B cell (primary cell): Measurements from ENCODE around the gene TMEM271. TPM values are rescaled to one million over a fixed set of nuclear protein-coding genes. Genes with fewer than 3 reads are reported as not detected.

Experiments
- ATAC-seq: fragments of 200-7000 bp; cut with Tn5 transposase; one replicate; pipeline ENCODE4 v1.10.0; 2021; ENCODE audit warnings: low read depth, mild to moderate bottlenecking, moderate number of reproducible peaks, moderate library complexity
- CTCF ChIA-PET: fragments of 350-600 bp; sonication (Branson Sonifier 250); formaldehyde crosslinking; loops from one replicate; lab custom pipeline; 2021; ENCODE audit warnings: antibody characterized with exemption, inconsistent platforms; lab: Charles Lee
- POLR2A ChIA-PET: fragments of 350-600 bp; sonication (Branson Sonifier 250); formaldehyde crosslinking; loops from one replicate; lab custom pipeline; 2021; ENCODE audit warnings: antibody characterized with exemption; lab: Charles Lee
- DNase-seq: peaks from one replicate; pipeline ENCODE4 v3.0.0; 2013
- H2AFZ ChIP-seq: 2 replicates; pipeline ENCODE4 v1.6.1; 2012; ENCODE audit warnings: mild to moderate bottlenecking, low read depth, low read length; ENCODE audit not compliant: insufficient read depth, poor library complexity, severe bottlenecking
- H3K27ac ChIP-seq, 2 donors: 1 replicate in 1 of 2; 2 replicates in 1 of 2; pipeline ENCODE4 v1.5.1; 2012 to 2013; ENCODE audit warnings: low read length in 2 of 2, mild to moderate bottlenecking in 2 of 2, moderate library complexity in 1 of 2
- H3K27me3 ChIP-seq, 4 experiments: fragments of 200-600 bp in 1 of 4; sonication (generic) in 1 of 4; replicated peaks in 1 of 4; 1 replicate in 2 of 4; 2 replicates in 2 of 4; pipeline versions ENCODE4 v1.6.1 to v1.7.0; 2013 to 2016; ENCODE audit warnings: low read length in 3 of 4, mild to moderate bottlenecking in 2 of 4, mixed read lengths in 1 of 4, moderate library complexity in 1 of 4; ENCODE audit not compliant: insufficient read depth in 4 of 4, control insufficient read depth in 3 of 4; ENCODE audit errors: control extremely low read depth in 1 of 4
- H3K36me3 ChIP-seq, 2 experiments: replicated peaks in 1 of 2; 1 replicate in 1 of 2; 2 replicates in 1 of 2; pipeline versions ENCODE4 v1.6.1 to v1.7.1; 2013; ENCODE audit warnings: low read length in 1 of 2; ENCODE audit not compliant: insufficient read depth in 2 of 2, control insufficient read depth in 1 of 2; ENCODE audit errors: control extremely low read depth in 1 of 2, extremely low read depth in 1 of 2
- H3K4me1 ChIP-seq, 2 donors: fragments of 200-600 bp in 1 of 2; sonication (generic) in 1 of 2; 1 replicate in 1 of 2; 2 replicates in 1 of 2; pipeline versions ENCODE4 v1.5.1 to v1.6.1; 2013 to 2017; ENCODE audit warnings: low read length in 2 of 2; ENCODE audit not compliant: control insufficient read depth in 2 of 2, insufficient read depth in 2 of 2
- H3K4me2 ChIP-seq: replicated peaks from 2 replicates; pipeline ENCODE3; 2012; ENCODE audit warnings: mild to moderate bottlenecking, low read depth, low read length; ENCODE audit not compliant: poor library complexity, severe bottlenecking
- H3K4me3 ChIP-seq, 5 experiments: fragments of 200-600 bp in 1 of 5; sonication (generic) in 1 of 5; 1 replicate in 3 of 5; 2 replicates in 2 of 5; pipeline versions ENCODE4 v1.5.1 to v1.7.0; 2011 to 2016; ENCODE audit warnings: low read length in 4 of 5, mild to moderate bottlenecking in 4 of 5, low read depth in 2 of 5, control low read depth in 1 of 5, moderate library complexity in 1 of 5; ENCODE audit not compliant: insufficient read depth in 1 of 5; ENCODE audit errors: control extremely low read depth in 1 of 5, extremely low read depth in 1 of 5
- H3K79me2 ChIP-seq: fragments of 200-600 bp; sonication (generic); one replicate; pipeline ENCODE4 v1.6.0; 2016; ENCODE audit warnings: low read length; ENCODE audit not compliant: control insufficient read depth, insufficient read depth
- H3K9ac ChIP-seq: fragments of 200-600 bp; sonication (generic); 2 replicates; pipeline ENCODE4 v1.6.1; 2017; ENCODE audit warnings: mild to moderate bottlenecking, low read length, moderate library complexity
- H3K9me3 ChIP-seq, 3 donors: one replicate each; pipeline versions ENCODE4 v1.6.1 to v1.7.1; 2013; ENCODE audit warnings: low read length in 2 of 3; ENCODE audit not compliant: control insufficient read depth in 2 of 3, insufficient read depth in 1 of 3; ENCODE audit errors: control extremely low read depth in 1 of 3
- H4K20me1 ChIP-seq: 2 replicates; pipeline ENCODE4 v1.6.0; 2012; ENCODE audit warnings: mild to moderate bottlenecking, low read length; ENCODE audit not compliant: insufficient read depth, control insufficient read depth, poor library complexity, severe bottlenecking
- H3K27ac Mint-ChIP-seq: one replicate; pipeline ENCODE4 v1.8.0; 2021; ENCODE audit warnings: mixed read lengths
- H3K27me3 Mint-ChIP-seq: one replicate; pipeline ENCODE4 v1.8.0; 2021; ENCODE audit warnings: mixed read lengths
- H3K4me1 Mint-ChIP-seq: one replicate; pipeline ENCODE4 v1.8.0; 2021; ENCODE audit warnings: mixed read lengths
- H3K4me3 Mint-ChIP-seq: one replicate; pipeline ENCODE4 v1.8.0; 2021; ENCODE audit warnings: mixed read lengths
- H3K9me3 Mint-ChIP-seq: one replicate; pipeline ENCODE4 v1.8.0; 2022; ENCODE audit warnings: mixed read lengths; ENCODE audit not compliant: insufficient read depth
- CTCF ChIP-seq: fragments of 200-600 bp; IDR thresholded peaks from one replicate; pipeline ENCODE4 v1.8.0; 2022; ENCODE audit warnings: antibody characterized with exemption, mild to moderate bottlenecking
- EZH2 ChIP-seq: IDR thresholded peaks from 2 replicates; pipeline ENCODE4 v1.6.1; 2012; ENCODE audit warnings: borderline replicate concordance, low read depth, mild to moderate bottlenecking, moderate library complexity, low read length; ENCODE audit not compliant: insufficient read depth, poor library complexity, severe bottlenecking
- WGBS: methylation state at CpG from one replicate; pipeline ENCODE4 v1.1.5; 2013; ENCODE audit warnings: missing lambda C conversion rate; ENCODE audit not compliant: insufficient coverage; 5-methylcytosine and 5-hydroxymethylcytosine counted together
- intact Hi-C: fragments of 100-400 bp; cut with micrococcal nuclease; formaldehyde crosslinking; loops from one replicate; pipeline ENCODE4 v1.10.0; 2022
- polyA plus RNA-seq: library from polyadenylated mRNA; depleted of rRNA; stranded (reverse); fragments of >200 nt; gene quantifications from 2 replicates; pipeline ENCODE4 v1.2.3, GENCODE V29; 2012
- total RNA-seq, 2 donors: library from RNA; stranded (reverse); fragments of 120-200 nt in 1 of 2; gene quantifications; 1 replicate in 1 of 2; 2 replicates in 1 of 2; pipeline versions ENCODE4 v1.2.3 to v1.2.4, GENCODE V29; 2013 to 2022

Gene TMEM271
- total and polyA plus RNA-seq, 2 donors (not counting 1 experiment from before 2014, with no cell fraction given), result not detected

GRCh38 chr4:544386-545105, 31.5 kb downstream of the TMEM271 start:
- ATAC-seq, result no peak
- no peak for TF ChIP-seq EZH2
- no peak for TF ChIP-seq CTCF
- Mint-ChIP-seq H3K9me3 (peaks cover 17% of the 10 kb centered on the region), H3K27ac (no peak overlapping the region), H3K4me3 (no peak overlapping the region), H3K27me3 (peaks cover 15% of the 10 kb centered on the region), H3K4me1 (no peaks in the 10 kb centered on the region)
- DNase-seq, result no peak
- Histone ChIP-seq H4K20me1 (no peaks in the 10 kb centered on the region), H3K9me3 (peaks cover 0 to 19% (median 0%) of the 10 kb centered on the region in 3 donors), H3K4me1 (no peaks in the 10 kb centered on the region), H3K27me3 (peaks cover 0 to 3% (median 0%) of the 10 kb centered on the region in 4 experiments), H3K27ac (no peak overlapping the region), H3K9ac (no peak overlapping the region), H3K36me3 (no peaks in the 10 kb centered on the region), H3K4me3 (no peak overlapping the region), H3K79me2 (no peaks in the 10 kb centered on the region), H2AFZ (no peak overlapping the region), H3K4me2 (no peak overlapping the region)
- intact Hi-C loops, result no loop called here
- POLR2A ChIA-PET, result no interaction called here
- WGBS, result 93% methylated on average over 9 of the region's 9 CpGs
- CTCF ChIA-PET, result no interaction called here

GRCh38 chr4:541271-541670, 34.8 kb downstream of the TMEM271 start:
- Histone ChIP-seq H3K79me2 (no peaks in the 10 kb centered on the region), H3K4me1 (no peaks in the 10 kb centered on the region), H3K9ac (no peak overlapping the region), H2AFZ (no peak overlapping the region), H3K36me3 (peaks cover 0 to 17% of the 10 kb centered on the region in 2 experiments), H3K27ac (no peak overlapping the region), H4K20me1 (no peaks in the 10 kb centered on the region), H3K4me3 (no peak overlapping the region), H3K27me3 (peaks cover 0 to 3% (median 0%) of the 10 kb centered on the region in 4 experiments), H3K4me2 (no peak overlapping the region), H3K9me3 (peaks cover 0 to 28% (median 0%) of the 10 kb centered on the region in 3 donors)
- H3K4me1 Mint-ChIP-seq, result no peaks in the 10 kb centered on the region
- intact Hi-C loops, result no loop called here
- 83% methylated on average over 1 of the region's 3 CpGs for WGBS
- ChIA-PET CTCF (no interaction called here), POLR2A (no interaction called here)
- no peak for ATAC-seq
- no peak overlapping the region for H3K4me3 Mint-ChIP-seq
- no peak for DNase-seq
- H3K27ac Mint-ChIP-seq, result no peak overlapping the region
- TF ChIP-seq CTCF (no peak), EZH2 (no peak)
- peaks cover 5% of the 10 kb centered on the region for H3K27me3 Mint-ChIP-seq
- peaks cover 17% of the 10 kb centered on the region for H3K9me3 Mint-ChIP-seq
